ENCODE data around the gene EMC6.
A peak's percentile ranks its signal among the peaks of the same experiment; 100 is the strongest.

Gene EMC6

GRCh38 chr17:3656353-3656752 is 12.3 kb upstream of the EMC6 start:
- no peak for DNase-seq (ENCODE audit: low read depth)

DNA sequence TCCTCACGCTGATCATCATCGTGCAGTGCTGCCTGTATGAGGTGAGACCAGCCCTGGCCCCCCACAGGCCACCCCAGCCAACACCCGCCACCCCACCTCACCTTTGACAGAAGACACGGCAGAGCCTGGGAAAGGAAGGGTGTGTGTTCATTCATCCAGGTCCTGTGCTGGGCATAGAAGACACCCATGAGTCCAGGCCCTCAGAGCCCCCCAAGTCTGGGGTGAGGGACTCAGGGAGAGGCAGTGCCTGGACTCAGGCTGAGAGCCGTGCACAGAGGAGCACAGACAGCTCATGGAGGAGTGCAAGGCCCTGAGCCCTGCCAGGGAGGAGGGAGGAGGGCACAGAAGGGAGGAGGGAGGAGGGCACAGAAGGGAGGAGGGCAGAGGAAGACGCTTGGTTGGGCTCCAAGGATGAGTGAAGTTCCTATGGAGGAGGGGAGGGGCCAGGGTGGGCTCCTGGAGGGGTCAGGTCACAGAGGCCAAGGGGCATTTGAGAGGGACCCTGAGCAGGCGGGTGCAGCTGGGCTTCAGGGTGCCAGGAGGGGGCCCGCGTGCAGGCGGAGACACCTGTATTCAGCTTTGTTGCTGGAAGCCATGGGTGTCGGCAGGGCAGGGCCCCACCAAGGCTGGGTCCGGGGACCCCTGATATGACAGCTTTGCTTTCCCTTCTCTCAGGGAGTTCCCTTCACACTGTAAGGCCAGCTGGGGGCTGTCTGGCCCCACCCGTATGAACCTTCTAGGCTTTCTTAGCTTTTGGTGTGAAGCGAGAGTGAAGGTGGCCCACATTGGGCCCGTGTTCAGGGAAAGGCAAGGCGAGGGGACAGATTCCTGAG is 11.6 kb upstream of the EMC6 start:
- DNase-seq (ENCODE audit: low read depth) = no peak

GRCh38 chr17:3657588-3657869 is 11.1 kb upstream of the EMC6 start:
- no peak for DNase-seq (ENCODE audit: low read depth)

- DNase-seq (ENCODE audit: low read depth) = no peak
These were observed 10.5 kb upstream of the EMC6 start for GRCh38 chr17:3657874-3658783.

DNA sequence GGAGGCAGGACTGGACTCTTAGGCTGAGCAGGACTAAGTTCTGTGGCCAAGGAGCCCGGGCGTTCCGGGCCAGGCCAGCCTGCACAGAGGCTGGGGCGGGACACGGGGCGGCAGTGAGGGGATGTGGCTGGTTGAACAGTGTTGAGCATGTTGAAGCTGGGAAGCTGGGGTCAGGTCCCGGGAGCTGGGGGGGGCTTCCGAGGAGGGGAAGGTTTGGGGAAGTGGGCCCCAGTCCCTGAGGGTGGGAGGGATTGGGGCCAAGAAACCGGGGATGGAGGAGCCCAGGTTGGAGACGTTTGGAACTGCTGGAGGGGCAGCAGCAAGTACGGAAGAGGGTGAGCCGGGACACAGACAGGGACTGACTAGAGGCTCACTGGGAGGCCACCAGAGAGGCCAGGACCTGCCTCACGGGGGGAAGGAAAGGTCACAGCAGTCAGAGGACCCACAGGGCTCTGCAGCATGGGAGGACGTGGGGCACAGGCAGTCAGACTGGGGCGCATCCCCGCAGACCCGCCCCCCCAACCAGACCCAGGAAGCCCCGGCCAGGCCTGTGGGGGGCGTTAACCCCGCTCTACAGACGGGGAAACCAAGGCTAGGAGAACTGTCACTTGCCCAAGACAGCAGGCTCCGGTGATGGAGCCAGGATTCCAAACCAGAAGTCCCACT is 9.7 kb upstream of the EMC6 start:
- DNase-seq (ENCODE audit: low read depth) = no peak

- peak; percentile 83 for DNase-seq (ENCODE audit: low read depth)
These were observed 9.0 kb upstream of the EMC6 start for GRCh38 chr17:3659541-3660111.

DNA sequence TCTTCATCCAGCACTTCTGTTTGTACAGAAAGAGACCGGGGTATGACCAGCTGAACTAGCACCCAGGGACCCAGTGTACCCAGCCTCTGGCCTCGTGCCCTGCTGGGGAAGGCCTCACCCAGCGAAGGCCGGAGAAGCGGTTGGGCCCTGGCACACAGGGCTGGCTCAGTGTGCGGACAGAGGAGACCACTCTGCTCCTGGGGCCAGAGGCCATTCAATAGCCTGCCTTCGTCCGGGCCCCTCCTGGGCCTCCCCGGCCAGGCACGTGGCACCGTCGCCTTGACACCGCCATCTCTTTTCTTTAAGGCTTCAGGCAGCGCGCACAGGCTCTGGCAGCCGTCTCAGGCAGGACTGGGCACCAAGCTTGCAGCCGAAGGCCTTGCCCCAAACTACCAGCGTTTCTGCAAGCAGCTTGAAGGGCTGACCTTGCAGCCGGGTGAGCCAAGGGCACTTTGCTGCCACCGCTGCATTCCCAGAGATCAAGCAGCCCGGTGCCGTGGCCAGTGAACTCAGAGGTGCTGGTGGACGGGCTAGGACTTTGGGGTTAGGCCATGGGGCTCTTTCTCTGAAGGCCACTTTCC is 8.2 kb upstream of the EMC6 start:
- no peak for DNase-seq (ENCODE audit: low read depth)

DNA sequence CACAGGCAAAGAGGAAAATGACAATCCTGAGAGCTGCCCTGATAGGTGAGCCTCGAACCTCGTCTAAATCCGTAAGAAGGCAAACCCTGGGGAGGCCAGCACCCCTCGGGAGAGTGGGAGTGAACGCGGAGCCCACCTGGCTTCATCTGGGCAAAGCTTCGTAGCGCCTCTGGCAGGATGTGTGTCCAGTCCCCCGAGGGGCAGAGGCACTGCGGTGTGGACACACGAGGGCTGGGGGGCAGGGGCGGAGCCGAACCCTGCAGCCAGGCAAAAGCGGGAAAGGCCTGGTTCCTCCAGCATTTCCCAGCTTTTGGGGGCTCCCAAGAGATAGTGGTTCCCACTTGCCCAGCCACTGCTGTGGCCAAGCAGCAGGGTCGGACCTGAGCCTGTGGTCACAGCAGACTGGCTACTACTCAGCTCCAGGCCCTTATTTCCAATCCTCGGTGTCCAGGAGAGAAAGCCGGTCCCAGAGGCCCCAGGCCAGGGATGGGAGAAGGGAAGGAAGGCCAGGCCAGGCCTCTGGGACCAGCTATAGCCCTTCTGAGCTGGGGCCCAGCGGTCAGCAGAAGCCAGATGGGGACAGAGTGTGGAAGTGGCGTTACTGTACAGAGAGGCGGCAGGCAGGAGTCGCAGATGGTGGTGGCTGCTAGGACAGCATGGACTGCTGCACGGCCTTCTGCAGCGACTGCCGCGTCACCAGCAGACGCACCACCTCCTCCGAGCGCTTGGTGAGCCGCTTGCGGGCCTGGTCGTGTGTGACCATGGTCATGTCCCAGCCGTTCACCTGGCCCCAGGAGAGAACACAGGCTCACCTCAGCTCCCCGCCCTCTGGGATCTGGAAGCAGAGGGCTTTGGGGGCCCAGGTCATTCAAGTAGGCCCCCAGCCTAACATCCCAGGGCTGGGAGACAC is 5.3 kb upstream of the EMC6 start:
- no peak for DNase-seq (ENCODE audit: low read depth)

- DNase-seq (ENCODE audit: low read depth) = no peak
These were observed 2.8 kb upstream of the EMC6 start for GRCh38 chr17:3665834-3666233.

DNA sequence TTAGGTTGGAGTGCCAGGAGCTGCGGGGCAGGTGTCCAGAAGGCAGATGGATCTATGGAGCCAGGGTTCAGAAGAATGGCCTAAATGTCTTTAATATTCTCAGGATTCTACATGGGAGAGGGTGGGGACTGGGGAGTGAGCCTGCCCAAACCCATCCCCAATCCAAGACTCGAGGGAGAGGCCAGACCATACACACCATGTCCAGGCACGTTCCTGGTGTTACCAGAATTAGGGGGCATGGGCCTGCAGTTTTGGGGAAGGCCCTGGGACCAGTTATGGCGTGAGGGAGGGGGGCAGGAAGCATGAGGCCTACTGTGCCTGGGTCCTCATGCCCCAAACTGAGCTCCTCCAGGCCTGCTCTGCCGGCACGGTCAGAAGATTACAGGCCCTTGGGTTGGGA is 2.1 kb upstream of the EMC6 start:
- DNase-seq (ENCODE audit: low read depth) = no peak

DNA sequence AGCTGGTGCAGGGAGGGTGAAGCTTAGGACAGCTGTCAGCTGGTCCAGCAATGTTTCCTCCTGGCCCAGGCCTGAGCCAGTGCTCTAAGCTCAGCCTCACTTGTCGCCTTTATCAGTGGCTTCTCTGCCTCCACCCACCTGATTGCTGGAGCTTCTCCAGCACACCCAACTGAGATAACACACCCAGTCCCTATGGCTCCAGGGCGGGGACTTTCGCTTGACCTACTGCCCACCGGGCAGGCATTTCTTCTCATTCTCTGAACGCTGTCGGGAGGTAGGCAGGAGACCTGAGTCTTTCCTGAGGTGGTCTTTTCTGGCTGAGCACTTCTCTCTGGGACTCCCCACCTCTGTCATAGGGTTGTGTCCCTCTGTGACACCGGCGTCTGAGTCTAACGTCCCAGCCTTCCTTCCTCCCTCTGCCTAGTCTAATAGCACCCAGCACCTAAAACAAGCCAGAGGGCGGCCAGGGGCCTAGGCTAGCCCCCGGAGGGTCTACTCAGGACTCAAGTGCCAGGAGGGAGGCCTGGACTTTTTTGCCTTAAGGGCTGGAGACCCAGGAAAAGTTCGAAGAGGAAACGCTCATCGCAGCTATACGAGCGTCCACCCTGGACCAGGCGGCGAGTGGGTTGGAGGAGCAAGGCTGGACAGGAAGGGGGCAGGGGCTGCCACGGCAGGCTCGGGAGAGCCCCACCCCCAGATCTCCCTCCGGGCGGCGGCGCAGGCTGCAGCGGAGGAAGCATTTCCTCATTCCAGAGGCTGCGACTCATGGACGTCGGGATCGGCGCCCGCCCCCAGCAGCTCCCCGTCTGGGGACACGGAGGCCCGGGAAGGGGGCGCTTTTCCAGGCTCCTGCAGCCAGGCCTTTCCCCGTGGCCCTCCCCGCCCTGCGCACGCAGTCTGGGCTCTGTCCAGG is 990 bp upstream of the EMC6 start:
- peak; percentile 93 for DNase-seq (ENCODE audit: low read depth)

DNA sequence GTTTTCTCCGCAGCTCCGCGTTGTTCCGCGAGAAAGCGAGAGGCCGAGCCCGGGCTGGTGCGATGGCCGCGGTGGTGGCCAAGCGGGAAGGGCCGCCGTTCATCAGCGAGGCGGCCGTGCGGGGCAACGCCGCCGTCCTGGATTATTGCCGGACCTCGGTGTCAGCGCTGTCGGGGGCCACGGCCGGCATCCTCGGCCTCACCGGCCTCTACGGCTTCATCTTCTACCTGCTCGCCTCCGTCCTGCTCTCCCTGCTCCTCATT is 404 bp downstream of the EMC6 start:
- no peak for DNase-seq (ENCODE audit: low read depth)

GRCh38 chr17:3669548-3669947 is 936 bp downstream of the EMC6 start:
- DNase-seq (ENCODE audit: low read depth) = no peak

DNA sequence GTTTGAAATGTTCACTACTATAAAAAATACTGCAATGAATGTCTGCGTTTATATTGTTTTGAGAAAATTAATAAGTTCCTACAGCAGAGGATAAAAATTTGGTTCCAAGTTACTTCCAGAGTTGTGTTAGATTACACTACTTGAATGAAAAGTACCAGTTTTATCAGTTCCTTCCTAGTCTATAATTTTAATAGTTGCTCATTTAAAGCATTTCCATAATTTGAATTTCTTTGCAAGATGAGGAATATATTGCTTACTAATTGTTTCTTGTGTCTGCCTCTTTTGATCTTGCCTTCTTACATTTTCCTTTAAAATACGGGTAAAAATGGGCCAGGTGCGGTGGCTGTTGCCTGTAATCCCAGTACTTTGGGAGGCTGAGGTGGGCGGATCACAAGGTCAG is 4.0 kb downstream of the EMC6 start:
- no peak for DNase-seq (ENCODE audit: low read depth)

DNA sequence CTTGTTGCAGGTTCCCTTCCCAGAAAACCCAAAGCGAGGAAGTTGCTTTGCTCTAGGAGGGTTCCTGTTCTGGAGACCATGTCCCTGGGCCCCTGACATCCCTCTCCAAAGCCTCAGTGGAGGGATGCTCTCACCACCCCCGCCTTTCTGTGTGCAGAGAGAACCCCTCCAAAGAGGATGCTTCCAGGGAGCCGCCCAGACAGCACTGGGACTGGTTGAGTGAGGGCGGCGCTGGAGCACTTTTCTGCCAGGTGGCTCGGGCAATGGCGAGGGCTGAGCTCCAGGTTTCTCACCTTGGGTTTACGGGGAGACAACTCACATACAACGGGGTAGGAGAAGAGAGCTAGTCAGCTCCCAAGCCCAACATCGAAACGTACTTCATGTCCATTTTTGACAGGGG is 7.3 kb downstream of the EMC6 start:
- DNase-seq (ENCODE audit: low read depth) = no peak

DNA sequence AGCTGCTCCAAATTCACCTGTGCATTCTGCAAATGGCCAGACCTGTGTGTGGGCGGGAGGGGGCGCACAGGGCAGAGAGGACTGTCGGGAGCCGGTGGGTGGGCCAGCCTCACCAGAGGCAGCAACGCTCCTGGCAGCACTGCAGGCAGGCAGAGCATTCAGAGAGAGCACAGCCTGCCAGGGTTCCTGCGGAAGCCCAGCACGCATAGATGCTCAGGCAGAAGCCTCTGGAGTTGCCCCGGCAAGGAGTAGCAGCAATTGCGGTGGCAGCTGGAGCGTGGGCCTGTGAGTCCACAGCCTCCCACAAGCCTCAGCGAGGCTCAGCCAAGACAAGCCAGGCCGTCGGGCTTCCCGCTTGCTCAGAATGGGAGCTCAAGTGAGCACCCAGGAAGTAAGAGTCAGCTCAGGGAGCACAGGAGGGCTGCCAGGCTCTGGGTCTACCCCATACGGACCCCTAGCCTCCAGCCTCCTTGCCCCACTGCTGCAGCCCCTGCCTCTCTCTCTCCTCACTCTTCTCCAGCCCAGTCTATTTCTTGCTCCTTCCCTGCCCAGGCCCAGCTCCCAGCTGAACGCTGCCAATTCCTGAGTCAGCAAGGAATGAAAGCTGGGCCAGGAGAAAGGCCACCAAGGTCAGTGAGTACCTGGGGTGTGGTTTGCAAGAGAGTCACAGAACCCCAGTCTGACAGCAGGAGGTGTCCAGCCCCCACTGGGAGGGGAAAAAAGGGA is 9.6 kb downstream of the EMC6 start:
- DNase-seq (ENCODE audit: low read depth) = no peak

DNA sequence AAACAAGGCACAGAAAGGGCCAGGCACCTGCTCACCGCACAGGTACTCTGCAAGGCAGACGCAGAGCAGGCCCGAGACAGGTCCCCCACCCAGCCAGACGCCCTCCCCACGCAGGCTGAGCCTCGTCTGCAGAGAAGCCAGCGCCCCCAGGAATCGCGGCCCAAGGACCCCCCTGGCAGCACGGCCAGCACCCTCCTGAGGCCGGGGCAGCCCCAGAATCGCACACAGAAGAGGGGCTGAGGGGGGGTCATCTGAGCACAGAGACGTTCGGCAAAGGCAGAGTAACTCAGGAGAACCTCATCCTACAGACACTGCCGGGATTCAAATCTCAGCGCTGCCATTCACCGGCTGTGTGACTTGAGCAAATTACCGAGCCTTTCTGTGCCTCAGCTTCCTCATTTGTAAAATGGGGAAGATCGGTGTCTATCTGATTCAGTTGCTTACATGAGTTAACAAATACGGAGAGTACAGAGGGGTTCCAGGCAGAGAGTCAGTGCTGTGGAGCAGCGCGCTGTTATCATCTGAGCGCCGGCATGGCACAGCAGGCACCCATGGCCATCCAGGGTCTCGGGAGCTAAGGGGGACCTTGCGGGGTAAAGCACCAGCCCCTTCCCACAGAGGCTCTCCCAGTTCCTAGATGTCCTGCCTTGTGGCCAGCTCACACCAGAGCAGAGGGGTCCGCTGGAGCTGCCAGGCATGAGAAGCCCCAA is 10.4 kb downstream of the EMC6 start:
- no peak for DNase-seq (ENCODE audit: low read depth)

- DNase-seq (ENCODE audit: low read depth) = no peak
These were observed 11.0 kb downstream of the EMC6 start for GRCh38 chr17:3679531-3680126.

GRCh38 chr17:3681057-3681456 is 12.4 kb downstream of the EMC6 start:
- no peak for DNase-seq (ENCODE audit: low read depth)
